Osteocyte (in vitro differentiated cells): Measurements from ENCODE around the gene IGFL1. TPM values are rescaled to one million over a fixed set of nuclear protein-coding genes. Genes with fewer than 3 reads are reported as not detected.
"Not testable (repeated sequence)": the region's sequence is repeated elsewhere in the genome, so short reads cannot be mapped to it uniquely, and the experiment has no call there.

Experiments used
- DNase-seq: peaks from one replicate; pipeline ENCODE4 v3.0.0; 2021; ENCODE audit warnings: mixed read lengths; ENCODE audit not compliant: unreplicated experiment; ENCODE audit errors: extremely low spot score
- H3K27ac Mint-ChIP-seq: one replicate; pipeline ENCODE4 v1.8.0; 2021; ENCODE audit warnings: mild to moderate bottlenecking, mixed read lengths; ENCODE audit not compliant: unreplicated experiment
- H3K27me3 Mint-ChIP-seq: one replicate; pipeline ENCODE4 v1.8.0; 2021; ENCODE audit warnings: mixed read lengths; ENCODE audit not compliant: unreplicated experiment
- H3K36me3 Mint-ChIP-seq: one replicate; pipeline ENCODE4 v1.8.0; 2021; ENCODE audit warnings: mixed read lengths; ENCODE audit not compliant: unreplicated experiment
- H3K4me1 Mint-ChIP-seq: one replicate; pipeline ENCODE4 v1.8.0; 2021; ENCODE audit warnings: mixed read lengths; ENCODE audit not compliant: unreplicated experiment
- H3K4me3 Mint-ChIP-seq: one replicate; pipeline ENCODE4 v1.8.0; 2021; ENCODE audit warnings: mild to moderate bottlenecking, moderate library complexity, mixed read lengths; ENCODE audit not compliant: unreplicated experiment
- H3K9me3 Mint-ChIP-seq: one replicate; pipeline ENCODE4 v1.8.0; 2021; ENCODE audit warnings: mixed read lengths; ENCODE audit not compliant: unreplicated experiment
- total RNA-seq: library from RNA; stranded (reverse); gene quantifications from 2 replicates; pipeline ENCODE4 v1.2.1, GENCODE V29; 2021
- TF ChIP-seq, protein P1 (sequence below): fragments of 200-600 bp; sonication (generic); IDR thresholded peaks from 2 replicates; pipeline ENCODE4 v1.5.0; 2021; ENCODE audit warnings: antibody characterized with exemption, mild to moderate bottlenecking, moderate library complexity

Gene IGFL1
- total RNA-seq, 1 donor from 2014 or later = not detected

DNA sequence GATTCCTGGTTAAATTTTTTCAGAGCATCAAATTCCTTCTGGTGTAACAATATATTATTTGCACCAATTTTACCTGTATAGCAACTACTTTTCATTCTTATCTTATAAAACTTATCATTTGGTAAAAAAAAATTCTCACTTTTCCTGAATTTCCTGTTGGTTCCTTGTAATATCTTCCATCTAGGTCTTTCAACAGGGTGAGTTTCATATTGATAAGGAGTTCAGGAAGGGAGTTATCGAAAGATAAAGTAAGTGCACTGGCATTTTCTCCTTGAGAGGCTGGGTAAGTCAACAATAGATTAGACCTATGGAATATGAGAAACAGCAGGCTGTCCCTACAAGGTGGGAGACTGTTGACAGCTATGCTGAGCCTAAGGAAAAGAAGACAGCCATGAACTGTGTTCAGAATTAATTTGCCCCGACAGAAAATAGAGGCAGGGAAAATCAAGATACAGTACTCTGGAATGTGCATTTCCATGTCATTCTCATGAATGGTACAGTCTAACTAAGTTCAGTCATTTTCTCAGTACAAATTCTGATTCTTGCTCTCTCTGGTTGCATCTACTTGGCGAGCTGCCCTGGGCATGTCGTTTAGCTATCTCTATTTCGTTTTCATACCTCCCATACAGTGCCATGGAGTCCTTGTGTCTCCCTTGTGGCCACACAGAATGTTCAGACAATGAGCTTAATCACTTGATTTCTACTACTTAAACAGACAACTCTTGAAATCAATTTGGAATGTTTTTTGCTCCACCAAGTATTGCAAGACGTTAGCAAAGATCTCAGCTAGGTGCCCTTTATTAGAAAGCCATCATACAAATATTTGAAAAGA is 9.9 kb downstream of the IGFL1 start:
- TF ChIP-seq, protein P1, sequence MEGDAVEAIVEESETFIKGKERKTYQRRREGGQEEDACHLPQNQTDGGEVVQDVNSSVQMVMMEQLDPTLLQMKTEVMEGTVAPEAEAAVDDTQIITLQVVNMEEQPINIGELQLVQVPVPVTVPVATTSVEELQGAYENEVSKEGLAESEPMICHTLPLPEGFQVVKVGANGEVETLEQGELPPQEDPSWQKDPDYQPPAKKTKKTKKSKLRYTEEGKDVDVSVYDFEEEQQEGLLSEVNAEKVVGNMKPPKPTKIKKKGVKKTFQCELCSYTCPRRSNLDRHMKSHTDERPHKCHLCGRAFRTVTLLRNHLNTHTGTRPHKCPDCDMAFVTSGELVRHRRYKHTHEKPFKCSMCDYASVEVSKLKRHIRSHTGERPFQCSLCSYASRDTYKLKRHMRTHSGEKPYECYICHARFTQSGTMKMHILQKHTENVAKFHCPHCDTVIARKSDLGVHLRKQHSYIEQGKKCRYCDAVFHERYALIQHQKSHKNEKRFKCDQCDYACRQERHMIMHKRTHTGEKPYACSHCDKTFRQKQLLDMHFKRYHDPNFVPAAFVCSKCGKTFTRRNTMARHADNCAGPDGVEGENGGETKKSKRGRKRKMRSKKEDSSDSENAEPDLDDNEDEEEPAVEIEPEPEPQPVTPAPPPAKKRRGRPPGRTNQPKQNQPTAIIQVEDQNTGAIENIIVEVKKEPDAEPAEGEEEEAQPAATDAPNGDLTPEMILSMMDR = no peak
- Mint-ChIP-seq H3K9me3 (no peaks in the 10 kb centered on the region), H3K36me3 (no peaks in the 10 kb centered on the region), H3K4me1 (no peaks in the 10 kb centered on the region), H3K4me3 (no peak overlapping the region), H3K27ac (no peak overlapping the region), H3K27me3 (peaks cover 74% of the 10 kb centered on the region)
- no peak for DNase-seq

DNA sequence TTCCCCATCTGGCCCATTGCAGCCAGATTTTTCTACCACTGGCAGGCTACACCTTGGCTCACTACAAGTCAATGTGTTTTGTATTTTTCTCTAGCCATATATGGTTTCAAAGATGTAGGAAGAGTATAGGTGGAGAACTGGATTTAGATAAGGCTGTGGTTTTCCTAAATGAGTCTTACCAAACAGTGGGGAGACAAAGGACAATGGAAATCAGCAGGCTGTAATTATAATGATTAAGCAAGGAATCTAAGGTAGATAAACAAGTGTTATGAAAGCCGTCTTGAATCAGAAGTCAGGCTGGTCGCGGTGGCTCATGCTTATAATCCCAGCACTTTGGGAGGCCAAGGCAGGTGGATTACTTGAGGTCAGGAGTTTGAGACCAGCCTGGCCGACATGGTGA is 11.2 kb downstream of the IGFL1 start:
- no peak overlapping the region for H3K27ac Mint-ChIP-seq
- peaks cover 74% of the 10 kb centered on the region for H3K27me3 Mint-ChIP-seq
- no peak overlapping the region for H3K4me3 Mint-ChIP-seq

DNA sequence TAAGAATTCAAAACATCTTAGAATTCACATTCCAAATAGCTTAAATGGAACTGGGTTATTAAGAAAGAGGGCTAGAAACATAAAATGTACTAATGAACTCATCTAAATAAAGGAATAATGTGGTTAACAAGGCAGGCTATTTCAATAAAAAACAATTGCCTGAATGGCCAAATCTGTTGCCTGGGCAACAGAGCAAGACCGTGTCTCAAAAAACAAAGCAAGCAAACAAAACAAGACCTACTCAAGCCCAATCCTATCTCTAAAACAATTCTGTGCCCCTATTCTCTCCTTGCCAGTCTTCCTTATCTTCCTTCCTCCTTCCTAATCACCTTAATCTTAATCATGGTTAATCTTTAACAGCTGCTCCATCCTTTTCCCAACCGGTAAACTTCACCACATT is 12.1 kb downstream of the IGFL1 start:
- TF ChIP-seq, protein P1 = no peak
- no peak overlapping the region for H3K27ac Mint-ChIP-seq

More for the DNA sequence above, 11.2 kb downstream of the IGFL1 start:
- TF ChIP-seq, protein P1 = no peak
- DNase-seq = no peak
- H3K9me3 Mint-ChIP-seq = no peaks in the 10 kb centered on the region
- H3K36me3 Mint-ChIP-seq = no peaks in the 10 kb centered on the region
- no peaks in the 10 kb centered on the region for H3K4me1 Mint-ChIP-seq

DNA sequence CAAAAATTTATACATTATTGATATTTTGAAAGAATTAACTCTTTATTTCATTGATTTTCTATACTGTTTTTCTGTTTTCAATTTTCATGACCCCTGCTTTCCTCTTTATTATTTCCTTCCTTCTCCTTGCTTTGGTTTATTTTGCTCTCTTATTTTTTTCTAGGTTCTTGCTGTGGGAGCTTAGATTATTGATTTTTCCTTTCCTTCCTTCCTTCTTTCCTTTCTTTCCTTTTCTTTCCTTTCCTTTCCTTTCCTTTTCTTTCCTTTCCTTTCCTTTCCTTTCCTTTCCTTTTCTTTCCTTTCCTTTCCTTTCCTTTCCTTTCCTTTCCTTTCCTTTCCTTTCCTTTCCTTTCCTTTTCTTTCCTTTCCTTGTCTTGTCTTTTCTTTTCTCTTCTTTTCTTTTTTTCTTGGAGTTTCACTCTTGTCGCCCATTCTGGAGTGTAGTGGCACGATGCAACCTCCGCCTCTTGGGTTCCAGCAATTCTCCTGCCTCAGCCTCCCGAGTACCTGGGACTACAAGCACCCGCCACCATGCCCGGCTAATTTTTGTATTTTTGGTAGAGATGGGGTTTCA is 13.6 kb downstream of the IGFL1 start:
- H3K36me3 Mint-ChIP-seq, H3K4me1 Mint-ChIP-seq, H3K4me3 Mint-ChIP-seq, DNase-seq, H3K9me3 Mint-ChIP-seq, H3K27ac Mint-ChIP-seq: not testable (repeated sequence)
- H3K27me3 Mint-ChIP-seq = peaks cover 81% of the 10 kb centered on the region

More for the DNA sequence above, 12.1 kb downstream of the IGFL1 start:
- peaks cover 72% of the 10 kb centered on the region for H3K27me3 Mint-ChIP-seq
- H3K9me3 Mint-ChIP-seq = no peaks in the 10 kb centered on the region
- H3K36me3 Mint-ChIP-seq = no peaks in the 10 kb centered on the region
- DNase-seq = no peak
- no peak overlapping the region for H3K4me3 Mint-ChIP-seq
- H3K4me1 Mint-ChIP-seq = no peaks in the 10 kb centered on the region

DNA sequence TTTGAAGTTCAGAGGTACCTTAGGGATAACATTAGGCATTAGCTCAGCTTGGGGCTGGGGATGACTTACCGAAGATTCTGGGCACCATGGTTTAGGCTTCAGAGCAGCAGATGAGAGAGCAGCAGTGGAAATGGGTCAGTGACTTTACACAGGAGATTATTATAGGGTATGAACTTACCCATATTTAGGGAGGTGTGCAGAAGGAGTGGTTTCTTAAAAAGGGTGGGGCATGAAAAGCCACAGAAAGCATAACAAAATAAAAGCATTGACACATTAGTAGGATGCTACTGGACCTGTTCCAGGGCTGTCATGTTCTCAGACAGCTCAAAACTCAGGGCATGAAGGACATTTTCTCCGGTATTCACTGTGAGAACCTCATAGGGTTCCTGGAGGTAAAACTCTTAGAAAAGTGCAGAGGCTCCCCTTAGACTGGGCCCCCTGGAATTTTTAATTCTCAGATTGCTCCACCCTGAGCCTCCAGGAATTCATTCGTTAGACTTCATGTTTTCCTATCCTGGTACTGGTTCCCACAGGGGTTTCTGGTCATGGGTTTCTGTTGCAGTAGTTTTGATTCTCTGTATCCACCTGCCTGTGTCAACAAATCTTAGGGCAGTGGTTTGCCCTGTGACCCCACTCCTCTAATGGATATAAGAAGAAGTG is 20.7 kb downstream of the IGFL1 start:
- Mint-ChIP-seq H3K27ac (no peak overlapping the region), H3K9me3 (no peaks in the 10 kb centered on the region), H3K36me3 (no peaks in the 10 kb centered on the region), H3K4me3 (no peak overlapping the region), H3K4me1 (peaks cover 2% of the 10 kb centered on the region), H3K27me3 (peaks cover 81% of the 10 kb centered on the region)
- no peak for DNase-seq
- TF ChIP-seq, protein P1 = no peak
